Natural killer cell treated with Interleukin-12 subunit alpha and Interleukin-12 subunit beta and Interleukin-15 and Interleukin-18, amount 100 ng/mL, for 72 hours (primary cell): Measurements from ENCODE around the gene TXK. TPM values are rescaled to one million over a fixed set of nuclear protein-coding genes. Genes with fewer than 3 reads are reported as not detected.

Experiments used
- ATAC-seq, 2 donors: fragments of 150-1000 bp; cut with Tn5 transposase in 1 of 2; sonication (Bioruptor Pico), chemical (Tn5 transposase) in 1 of 2; 2 replicates each; pipeline ENCODE4 v1.10.0; 2021
- DNase-seq: peaks from one replicate; pipeline ENCODE4 v3.0.0; 2022; ENCODE audit warnings: low spot score
- H3K27ac Mint-ChIP-seq, 2 donors: 1 replicate in 1 of 2; 2 replicates in 1 of 2; pipeline ENCODE4 v1.8.0; 2022; ENCODE audit warnings: mixed read lengths in 2 of 2, mild to moderate bottlenecking in 1 of 2, moderate library complexity in 1 of 2
- H3K27me3 Mint-ChIP-seq, 2 donors: 1 replicate in 1 of 2; 2 replicates in 1 of 2; pipeline ENCODE4 v1.8.0; 2022; ENCODE audit warnings: mixed read lengths in 2 of 2
- H3K36me3 Mint-ChIP-seq: one replicate; pipeline ENCODE4 v1.8.0; 2022; ENCODE audit warnings: mixed read lengths
- H3K4me1 Mint-ChIP-seq, 2 donors: 1 replicate in 1 of 2; 2 replicates in 1 of 2; pipeline ENCODE4 v1.8.0; 2022; ENCODE audit warnings: low read depth in 2 of 2, mixed read lengths in 2 of 2, mild to moderate bottlenecking in 1 of 2
- H3K4me3 Mint-ChIP-seq: one replicate; pipeline ENCODE4 v1.8.0; 2022; ENCODE audit warnings: mixed read lengths
- H3K9me3 Mint-ChIP-seq: 2 replicates; pipeline ENCODE4 v1.8.0; 2022; ENCODE audit warnings: mixed read lengths
- total RNA-seq, 2 donors: library from RNA; stranded (reverse); gene quantifications; one replicate each; pipeline ENCODE4 v1.2.3, GENCODE V29; 2022

The TXK gene
- total RNA-seq, 2 donors from 2014 or later, result 26.1 to 60.2 TPM

GRCh38 chr4:48109413-48110263 is 24.4 kb downstream of the TXK start:
- peaks cover 44 to 48% of the 10 kb centered on the region in 2 donors for H3K4me1 Mint-ChIP-seq
- ATAC-seq, result peak in 1 of 2 donors; percentile 57
- peak overlapping the region; percentile 14 for H3K4me3 Mint-ChIP-seq
- H3K9me3 Mint-ChIP-seq, result no peaks in the 10 kb centered on the region
- peaks cover 10% of the 10 kb centered on the region for H3K36me3 Mint-ChIP-seq
- DNase-seq, result no peak
- H3K27ac Mint-ChIP-seq, result peak overlapping the region; percentile 40 to 97
- no peaks in the 10 kb centered on the region for H3K27me3 Mint-ChIP-seq

GRCh38 chr4:48108309-48109073 is 25.6 kb downstream of the TXK start:
- H3K36me3 Mint-ChIP-seq, result peaks cover 8% of the 10 kb centered on the region
- ATAC-seq (no peak), DNase-seq (no peak)
- H3K4me1 Mint-ChIP-seq, result peaks cover 42 to 45% of the 10 kb centered on the region in 2 donors
- H3K4me3 Mint-ChIP-seq, result no peak overlapping the region
- peak overlapping the region in 1 of 2 donors; percentile 97 for H3K27ac Mint-ChIP-seq
- H3K27me3 Mint-ChIP-seq, result no peaks in the 10 kb centered on the region
- no peaks in the 10 kb centered on the region for H3K9me3 Mint-ChIP-seq

- Mint-ChIP-seq H3K36me3 (peaks cover 14% of the 10 kb centered on the region), H3K9me3 (no peaks in the 10 kb centered on the region), H3K4me1 (peaks cover 38 to 56% of the 10 kb centered on the region in 2 donors), H3K27me3 (no peaks in the 10 kb centered on the region), H3K27ac (peak overlapping the region; percentile 76 to 94), H3K4me3 (peak overlapping the region; percentile 66)
- ATAC-seq (peak in 1 of 2 donors; percentile 52), DNase-seq (no peak)
These were observed 28.8 kb downstream of the TXK start for GRCh38 chr4:48105230-48105629.

- DNase-seq, result no peak
- Mint-ChIP-seq H3K36me3 (peaks cover 14% of the 10 kb centered on the region), H3K9me3 (no peaks in the 10 kb centered on the region), H3K27me3 (no peaks in the 10 kb centered on the region), H3K27ac (peak overlapping the region; percentile 82 to 86), H3K4me3 (peak overlapping the region; percentile 84), H3K4me1 (peaks cover 34 to 48% of the 10 kb centered on the region in 2 donors)
- ATAC-seq, result peak in 1 of 2 donors; percentile 69
These were observed 30.4 kb downstream of the TXK start for GRCh38 chr4:48103483-48104139.

GRCh38 chr4:48102303-48102702 is 31.7 kb downstream of the TXK start:
- H3K4me3 Mint-ChIP-seq, result no peak overlapping the region
- H3K4me1 Mint-ChIP-seq, result peaks cover 33 to 48% of the 10 kb centered on the region in 2 donors
- peak in 1 of 2 donors; percentile 62 for ATAC-seq
- H3K36me3 Mint-ChIP-seq, result peaks cover 14% of the 10 kb centered on the region
- DNase-seq, result no peak
- H3K27ac Mint-ChIP-seq, result peak overlapping the region; percentile 82 to 86
- no peaks in the 10 kb centered on the region for H3K27me3 Mint-ChIP-seq
- H3K9me3 Mint-ChIP-seq, result no peaks in the 10 kb centered on the region

GRCh38 chr4:48100256-48100655 is 33.8 kb downstream of the TXK start:
- no peak overlapping the region for H3K4me3 Mint-ChIP-seq
- peaks cover 9% of the 10 kb centered on the region for H3K36me3 Mint-ChIP-seq
- H3K9me3 Mint-ChIP-seq, result no peaks in the 10 kb centered on the region
- ATAC-seq (no peak), DNase-seq (no peak)
- no peaks in the 10 kb centered on the region for H3K27me3 Mint-ChIP-seq
- no peak overlapping the region for H3K27ac Mint-ChIP-seq
- peaks cover 25 to 38% of the 10 kb centered on the region in 2 donors for H3K4me1 Mint-ChIP-seq

GRCh38 chr4:48095441-48095840 is 38.6 kb downstream of the TXK start:
- Mint-ChIP-seq H3K4me3 (no peak overlapping the region), H3K27me3 (no peaks in the 10 kb centered on the region), H3K27ac (peak overlapping the region; percentile 0 to 4), H3K4me1 (peaks cover 17 to 25% of the 10 kb centered on the region in 2 donors), H3K9me3 (no peaks in the 10 kb centered on the region), H3K36me3 (no peaks in the 10 kb centered on the region)
- ATAC-seq, result no peak
- DNase-seq, result no peak

GRCh38 chr4:48093991-48094416 is 40.0 kb downstream of the TXK start:
- Mint-ChIP-seq H3K9me3 (no peaks in the 10 kb centered on the region), H3K27ac (peak overlapping the region in 1 of 2 donors; percentile 74), H3K36me3 (no peaks in the 10 kb centered on the region), H3K4me3 (no peak overlapping the region), H3K27me3 (no peaks in the 10 kb centered on the region), H3K4me1 (peaks cover 13 to 21% of the 10 kb centered on the region in 2 donors)
- DNase-seq (no peak), ATAC-seq (peak; percentile 61 to 72)

GRCh38 chr4:48090621-48091020 is 43.4 kb downstream of the TXK start:
- Mint-ChIP-seq H3K27ac (no peak overlapping the region), H3K9me3 (no peaks in the 10 kb centered on the region), H3K27me3 (no peaks in the 10 kb centered on the region), H3K36me3 (peaks cover 5% of the 10 kb centered on the region), H3K4me1 (peaks cover 18 to 28% of the 10 kb centered on the region in 2 donors), H3K4me3 (no peak overlapping the region)
- DNase-seq (no peak), ATAC-seq (no peak)

GRCh38 chr4:48085821-48086589 is 48.0 kb downstream of the TXK start:
- H3K27me3 Mint-ChIP-seq, result no peaks in the 10 kb centered on the region
- peaks cover 11% of the 10 kb centered on the region for H3K36me3 Mint-ChIP-seq
- DNase-seq (no peak), ATAC-seq (no peak)
- peaks cover 17 to 32% of the 10 kb centered on the region in 2 donors for H3K4me1 Mint-ChIP-seq
- H3K4me3 Mint-ChIP-seq, result no peak overlapping the region
- peak overlapping the region; percentile 31 to 82 for H3K27ac Mint-ChIP-seq
- no peaks in the 10 kb centered on the region for H3K9me3 Mint-ChIP-seq

GRCh38 chr4:48082956-48083355 is 51.1 kb downstream of the TXK start:
- H3K4me1 Mint-ChIP-seq, result peaks cover 36 to 51% of the 10 kb centered on the region in 2 donors
- no peak for DNase-seq
- H3K9me3 Mint-ChIP-seq, result no peaks in the 10 kb centered on the region
- ATAC-seq, result no peak
- H3K27me3 Mint-ChIP-seq, result no peaks in the 10 kb centered on the region
- H3K4me3 Mint-ChIP-seq, result no peak overlapping the region
- H3K27ac Mint-ChIP-seq, result peak overlapping the region in 1 of 2 donors; percentile 20
- H3K36me3 Mint-ChIP-seq, result peaks cover 18% of the 10 kb centered on the region

GRCh38 chr4:48081196-48081595 is 52.9 kb downstream of the TXK start:
- DNase-seq (no peak), ATAC-seq (no peak)
- Mint-ChIP-seq H3K36me3 (peaks cover 13% of the 10 kb centered on the region), H3K27ac (no peak overlapping the region), H3K27me3 (no peaks in the 10 kb centered on the region), H3K9me3 (no peaks in the 10 kb centered on the region), H3K4me1 (peaks cover 34 to 55% of the 10 kb centered on the region in 2 donors), H3K4me3 (no peak overlapping the region)

- Mint-ChIP-seq H3K4me3 (no peak overlapping the region), H3K27me3 (no peaks in the 10 kb centered on the region), H3K4me1 (peaks cover 27 to 47% of the 10 kb centered on the region in 2 donors), H3K27ac (peak overlapping the region; percentile 49 to 67), H3K36me3 (peaks cover 13% of the 10 kb centered on the region), H3K9me3 (no peaks in the 10 kb centered on the region)
- no peak for DNase-seq
- no peak for ATAC-seq
These were observed 54.1 kb downstream of the TXK start for GRCh38 chr4:48079972-48080391.
